SIG-M5 (cell line): ENCODE results near the gene PPP1R36.
"Not testable (repeated sequence)": the region's sequence is repeated elsewhere in the genome, so short reads cannot be mapped to it uniquely, and the experiment has no call there.

Experiments
- DNase-seq: peaks from one replicate; lab custom pipeline; 2025; lab: John Stamatoyannopoulos, UW

Gene PPP1R36, protein sequence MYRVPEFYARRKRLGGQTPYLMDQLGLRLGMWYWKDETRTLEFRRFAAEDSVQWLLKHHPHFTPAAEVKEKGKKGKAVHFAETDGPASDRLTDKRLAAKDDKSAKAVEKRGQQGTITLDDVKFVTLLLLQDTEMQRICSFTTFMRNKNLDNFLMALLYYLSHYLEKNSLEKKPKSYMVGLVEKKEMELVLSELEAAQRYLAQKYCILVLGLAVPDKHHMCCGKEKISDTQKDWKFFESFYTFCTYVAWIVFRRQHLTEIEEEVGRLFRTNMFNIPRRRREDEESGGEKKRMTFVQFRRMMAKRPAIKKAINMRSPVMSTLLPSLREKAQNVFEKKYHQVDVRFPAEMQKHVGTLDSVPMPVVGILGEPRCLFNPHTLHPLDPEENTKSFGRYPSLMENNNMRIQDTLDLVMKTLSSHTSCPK

DNA sequence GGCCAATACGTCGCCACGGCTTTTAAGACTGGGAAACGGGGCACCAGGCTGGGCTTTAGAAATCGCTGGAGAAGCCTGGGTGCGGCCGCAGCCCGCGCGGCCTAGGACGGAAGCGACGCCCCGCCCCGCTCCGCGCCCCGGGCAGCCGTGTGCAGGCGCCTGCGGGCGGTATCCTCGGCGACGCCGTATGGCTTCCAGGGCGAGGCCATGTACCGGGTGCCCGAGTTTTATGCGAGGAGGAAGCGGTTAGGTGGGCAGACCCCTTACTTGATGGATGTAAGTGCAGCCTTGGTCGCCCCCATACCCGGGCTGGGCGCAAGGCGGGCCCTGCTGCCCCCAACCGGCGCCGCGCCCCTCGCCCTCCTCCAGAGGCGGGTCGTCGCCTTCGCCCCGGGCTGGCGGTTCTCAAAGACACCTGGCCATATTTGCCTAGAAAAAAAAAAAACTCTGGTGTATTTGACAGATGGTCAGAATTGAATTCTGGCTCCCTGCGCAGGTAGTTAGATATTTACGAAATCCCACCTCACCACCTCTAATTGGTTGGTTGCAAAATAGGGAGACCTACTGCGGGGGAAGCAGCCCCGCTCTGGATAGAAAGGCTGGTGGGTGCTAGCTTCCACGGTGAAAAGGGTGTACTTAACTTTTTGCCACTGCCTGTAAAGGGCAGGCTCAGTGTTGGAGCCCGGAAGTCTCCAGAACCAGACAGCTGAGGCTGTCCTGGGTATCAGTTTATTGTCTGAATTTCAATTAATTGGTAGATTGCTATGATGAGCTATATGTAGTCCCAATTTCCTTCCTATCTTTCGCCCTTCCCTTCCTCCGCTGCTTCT lies at the start of gene PPP1R36:
Gene PPP1R36, plus strand, starts transcription at position 171 of the 830 bp plus-strand sequence. Its CDS starts 37 bp downstream, at position 208.
- no peak for DNase-seq

DNA sequence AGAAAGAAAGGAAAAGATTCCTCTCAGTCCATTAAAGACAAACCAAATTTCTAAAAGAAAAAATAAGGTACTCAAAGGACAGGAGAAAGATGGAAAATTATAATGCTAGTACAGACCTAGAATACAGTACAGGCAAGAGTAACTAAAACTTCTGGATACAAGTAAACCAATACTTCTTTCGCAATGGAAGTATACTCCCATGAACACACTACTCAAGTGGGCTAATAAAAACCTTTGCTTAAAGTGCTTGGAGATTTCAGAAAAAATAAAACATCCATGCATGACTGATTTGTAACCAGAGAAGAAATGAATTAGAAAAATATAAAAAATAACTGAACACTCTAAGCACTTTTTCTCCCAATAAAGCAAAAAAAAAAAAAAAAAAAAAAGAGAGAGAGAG lies 49.7 kb upstream of the PPP1R36 start:
- DNase-seq = no peak

DNA sequence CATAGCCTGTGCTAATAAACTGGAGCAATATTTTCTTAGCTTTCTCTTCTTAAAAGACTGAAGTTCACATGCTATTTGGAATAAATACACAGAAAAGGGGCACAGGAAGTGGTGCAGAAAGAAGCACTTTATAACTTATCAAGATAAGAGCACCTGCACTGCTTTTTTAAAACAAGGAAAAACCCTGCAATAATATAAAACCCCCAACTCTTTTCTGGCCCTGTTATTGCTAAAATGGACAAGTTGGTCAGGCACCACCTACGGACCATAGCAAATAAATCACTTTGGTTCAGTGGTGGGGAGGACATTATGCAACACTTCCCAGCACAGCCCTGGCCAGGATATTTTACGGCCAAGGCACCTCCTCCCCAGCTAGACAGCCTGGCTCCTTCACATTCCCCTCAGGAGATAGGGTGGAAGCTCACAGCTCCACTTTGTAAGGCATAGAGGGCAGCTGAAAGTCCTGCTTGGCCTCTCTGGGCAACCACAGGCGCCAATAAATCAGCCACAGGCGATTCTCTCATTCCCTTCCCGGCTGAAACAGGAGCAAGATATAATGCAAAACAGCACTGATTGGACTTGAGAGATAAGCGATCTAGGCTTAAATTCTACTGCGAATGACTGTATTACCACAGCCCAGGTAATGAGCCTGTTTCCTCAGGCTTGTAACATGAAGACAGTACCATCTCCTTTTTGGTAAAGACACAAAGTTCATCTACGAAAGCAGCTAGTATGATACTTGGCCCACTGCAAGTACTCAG lies 48.2 kb upstream of the PPP1R36 start:
- DNase-seq = no peak

DNA sequence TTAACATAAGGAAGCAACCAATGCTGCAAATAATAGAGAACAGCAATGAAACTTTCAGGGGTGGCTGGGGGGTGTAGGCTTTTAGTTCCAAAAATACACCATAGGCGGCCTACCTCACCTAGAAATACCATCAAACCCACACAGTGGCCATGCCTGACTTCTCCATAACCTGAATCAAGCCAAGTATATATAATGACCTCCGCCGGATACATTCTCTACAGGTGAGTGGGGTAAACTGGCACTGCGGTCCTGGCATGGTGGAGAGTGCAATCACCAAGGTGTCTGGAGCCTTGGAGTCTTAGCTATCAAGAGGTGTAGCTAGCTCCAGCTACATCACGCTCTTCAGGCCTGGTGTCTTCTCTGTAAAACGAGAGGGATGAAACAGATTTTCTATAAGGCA lies 47.3 kb upstream of the PPP1R36 start:
- DNase-seq = no peak

DNA sequence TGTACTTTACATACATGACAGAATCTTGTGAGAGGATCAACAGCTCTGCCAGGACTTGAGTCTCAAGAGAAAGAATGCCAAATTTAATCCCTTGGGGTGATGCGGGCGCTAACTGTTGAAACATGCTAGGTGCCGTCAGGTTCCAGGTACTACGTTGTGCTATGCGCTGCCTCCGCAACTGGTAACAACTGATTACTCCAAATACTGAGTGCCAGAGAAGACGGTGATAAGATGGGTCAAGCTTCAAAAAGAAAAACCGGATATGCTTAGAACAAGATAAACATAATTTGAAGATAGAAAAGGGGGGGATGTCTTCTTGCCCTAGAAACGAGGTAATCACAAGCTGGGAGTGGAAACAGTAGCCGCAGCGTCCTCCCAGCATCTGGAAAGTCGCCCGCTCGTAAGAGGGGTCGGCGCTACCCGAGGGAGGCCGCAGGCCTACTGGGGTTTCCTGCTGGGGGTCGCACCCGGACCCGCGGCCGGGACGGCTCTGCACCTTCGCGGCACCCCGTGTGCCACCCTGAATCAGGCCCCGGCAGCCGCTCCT lies 46.8 kb upstream of the PPP1R36 start:
- DNase-seq = no peak

DNA sequence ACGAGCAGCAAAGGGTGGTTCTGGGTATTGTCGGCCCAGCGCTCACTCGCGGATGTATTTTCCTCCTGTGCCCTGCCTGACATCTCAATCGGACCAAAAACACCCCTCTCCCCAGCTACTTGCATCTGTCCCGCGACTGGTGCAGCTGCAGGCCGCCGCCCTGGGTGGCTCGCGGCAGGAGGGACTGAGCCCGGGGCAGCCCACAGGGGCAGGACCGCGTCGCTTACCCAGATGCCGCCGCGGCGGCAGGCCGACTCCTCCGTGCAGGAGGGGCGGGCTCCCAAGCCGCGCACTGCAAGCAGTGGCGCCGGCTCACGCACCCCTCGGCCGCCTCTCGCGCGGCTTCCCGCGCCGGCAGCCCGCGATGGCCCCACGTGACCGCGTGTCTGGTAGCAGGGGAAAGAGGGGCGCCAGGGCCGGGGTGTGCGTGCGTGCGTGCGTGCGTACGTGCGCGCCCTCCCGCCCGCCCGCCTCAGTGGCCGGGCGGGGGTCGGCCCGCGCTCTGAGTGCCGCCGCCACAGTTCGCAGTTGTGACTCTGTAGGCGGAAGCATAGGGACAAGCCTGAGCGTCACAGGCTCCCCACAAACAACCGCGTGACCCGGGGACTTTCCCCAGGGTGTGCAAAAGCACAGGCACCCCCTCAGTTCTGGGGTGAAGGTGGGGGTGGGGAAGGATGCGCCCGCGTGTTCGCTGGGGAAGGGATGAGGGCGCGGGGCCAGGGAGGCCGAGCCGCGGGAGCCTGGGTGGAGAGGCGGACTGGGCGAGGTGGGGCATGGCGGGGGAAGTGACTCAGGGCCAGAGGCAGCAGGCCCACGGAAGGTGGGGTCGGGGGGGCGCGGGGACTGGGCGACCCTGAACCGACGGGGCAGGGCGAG lies 46.1 kb upstream of the PPP1R36 start, which contains the start of gene ZBTB25:
Gene ZBTB25, minus strand, starts transcription at position 405 of the 876 bp plus-strand sequence. CDS start 13,305 bp downstream, outside the sequence.
- DNase-seq = peak; percentile 4

DNA sequence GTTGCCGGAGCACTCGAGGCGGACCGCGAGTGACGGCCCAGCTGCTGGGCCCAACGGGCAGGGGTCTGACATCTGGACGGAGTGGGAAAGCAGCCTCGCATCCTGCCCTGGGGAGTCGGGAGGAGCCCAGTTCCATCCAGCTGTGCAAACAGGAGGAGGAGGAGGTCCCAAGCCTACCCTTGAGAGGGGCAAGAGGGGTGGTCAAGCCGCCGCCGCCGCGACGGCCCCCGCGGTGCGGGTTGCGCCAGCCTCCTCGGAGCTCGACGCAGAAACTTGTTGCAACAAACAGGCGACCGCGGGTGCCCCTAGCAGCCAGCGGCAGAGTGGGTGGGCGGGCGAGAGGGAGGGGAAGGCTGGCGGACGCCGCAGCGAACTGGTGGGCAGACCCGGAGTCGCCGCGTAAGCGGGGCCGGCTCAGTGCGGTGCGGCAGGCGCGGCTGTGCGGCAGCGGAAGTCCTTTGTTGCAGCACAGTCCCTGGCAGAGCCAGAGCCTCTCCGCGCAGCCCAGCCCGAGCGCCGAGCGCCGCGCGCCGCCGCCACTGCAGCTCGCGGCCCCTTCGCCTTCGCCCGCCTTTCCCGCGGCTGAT lies 45.4 kb upstream of the PPP1R36 start, which contains the start of gene ZBTB1:
Gene ZBTB1, plus strand, starts transcription at position 461 of the 587 bp plus-strand sequence. CDS start 16,735 bp downstream, outside the sequence.
- peak; percentile 39 for DNase-seq

DNA sequence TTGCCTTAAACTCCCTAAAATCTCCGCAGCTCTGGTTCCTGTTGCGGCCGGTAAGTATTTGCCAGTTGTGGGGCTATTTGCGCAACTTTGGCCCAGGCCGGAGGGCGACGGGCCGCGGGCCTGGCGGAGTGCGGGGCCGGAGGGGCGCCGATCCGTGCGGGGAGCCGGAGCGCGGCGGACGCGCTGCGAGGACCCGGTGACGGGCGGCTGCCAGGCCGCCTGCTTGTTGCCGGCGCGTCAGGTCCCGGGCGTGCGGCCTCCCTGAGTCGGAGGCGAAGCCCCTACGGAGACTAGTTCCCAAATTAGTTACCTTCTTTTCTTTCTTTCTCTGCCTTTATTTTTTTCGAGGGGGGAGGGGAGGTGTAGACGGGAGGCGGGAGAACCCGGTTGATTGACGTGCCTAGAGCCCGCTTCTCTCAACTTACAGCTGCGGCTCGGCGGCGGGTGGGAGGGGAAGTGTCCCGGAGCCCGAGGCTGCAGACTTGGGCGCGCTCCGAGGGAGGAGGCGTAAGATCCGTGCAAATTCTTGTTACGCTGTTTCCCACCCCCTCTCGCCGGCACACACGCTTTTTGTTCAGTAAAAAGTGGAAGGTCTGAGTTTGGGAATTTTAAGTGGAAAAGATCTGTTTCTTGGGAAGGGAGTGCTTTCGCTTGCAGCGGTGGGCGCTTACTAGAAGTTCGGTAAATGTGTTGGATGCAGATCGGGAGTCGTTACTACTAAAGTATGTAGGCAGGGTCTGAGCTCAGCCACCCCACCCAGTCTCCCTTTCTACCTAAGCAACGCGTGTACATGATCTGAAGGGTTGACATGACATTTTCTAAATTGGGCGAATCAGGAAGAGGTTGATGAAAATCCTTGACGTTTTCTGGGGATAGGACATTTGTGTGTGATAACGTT lies 44.6 kb upstream of the PPP1R36 start:
- DNase-seq = peak; percentile 41

DNA sequence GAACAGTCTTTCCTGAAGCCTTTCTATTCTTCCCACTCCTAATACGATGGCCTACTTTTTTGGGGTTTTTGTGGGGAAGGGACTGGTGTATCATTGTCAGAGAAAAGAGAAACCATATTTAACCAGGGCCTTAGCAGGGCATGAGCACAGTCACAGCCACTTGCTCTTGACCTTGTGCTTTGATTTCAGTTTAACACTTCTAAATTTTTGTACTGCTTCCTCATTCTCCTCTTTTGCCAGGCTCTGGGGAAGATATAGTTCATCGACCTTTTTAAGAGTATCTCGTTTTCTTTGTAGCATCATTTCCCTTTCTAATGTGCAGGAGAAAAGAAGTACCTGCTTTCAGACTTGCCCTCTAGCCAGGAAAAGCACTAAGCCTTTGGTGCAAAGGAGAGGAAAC lies 43.0 kb upstream of the PPP1R36 start:
- DNase-seq = no peak

DNA sequence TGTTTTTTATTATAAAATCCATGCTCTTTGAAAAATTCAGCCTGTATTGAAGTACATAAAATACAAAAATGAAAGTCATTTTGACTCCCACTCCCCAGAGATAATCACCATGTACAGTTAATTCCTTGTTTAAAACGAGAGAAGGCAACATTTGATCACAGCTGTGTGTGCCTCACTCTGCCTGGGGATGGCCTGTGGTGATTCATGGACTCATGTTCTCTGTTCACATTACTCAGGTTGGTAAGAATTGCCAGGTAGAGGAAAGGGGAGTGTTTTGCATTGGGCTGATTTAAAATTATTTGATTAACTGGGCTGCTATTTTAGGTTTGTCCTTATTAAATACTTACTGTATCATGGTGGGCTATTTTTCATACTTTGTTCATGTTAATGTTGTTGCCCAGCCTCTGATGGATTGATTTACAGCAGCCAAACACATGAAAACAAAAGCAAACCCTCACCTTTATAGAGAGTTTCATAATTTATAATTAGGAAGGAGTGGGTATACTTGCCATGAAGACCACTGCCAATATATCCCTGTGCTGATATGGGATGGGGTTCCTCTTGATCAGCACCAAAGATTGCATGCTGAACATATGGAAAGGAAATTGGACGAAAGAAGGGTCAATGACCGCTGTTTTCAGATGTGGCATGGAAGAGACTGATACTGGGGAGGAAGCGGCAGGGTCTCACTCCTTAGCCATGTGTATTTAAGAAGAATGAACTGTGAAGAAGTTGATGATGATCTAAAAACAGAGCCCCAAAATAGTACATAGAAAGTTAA lies 42.2 kb upstream of the PPP1R36 start:
- DNase-seq = no peak

DNA sequence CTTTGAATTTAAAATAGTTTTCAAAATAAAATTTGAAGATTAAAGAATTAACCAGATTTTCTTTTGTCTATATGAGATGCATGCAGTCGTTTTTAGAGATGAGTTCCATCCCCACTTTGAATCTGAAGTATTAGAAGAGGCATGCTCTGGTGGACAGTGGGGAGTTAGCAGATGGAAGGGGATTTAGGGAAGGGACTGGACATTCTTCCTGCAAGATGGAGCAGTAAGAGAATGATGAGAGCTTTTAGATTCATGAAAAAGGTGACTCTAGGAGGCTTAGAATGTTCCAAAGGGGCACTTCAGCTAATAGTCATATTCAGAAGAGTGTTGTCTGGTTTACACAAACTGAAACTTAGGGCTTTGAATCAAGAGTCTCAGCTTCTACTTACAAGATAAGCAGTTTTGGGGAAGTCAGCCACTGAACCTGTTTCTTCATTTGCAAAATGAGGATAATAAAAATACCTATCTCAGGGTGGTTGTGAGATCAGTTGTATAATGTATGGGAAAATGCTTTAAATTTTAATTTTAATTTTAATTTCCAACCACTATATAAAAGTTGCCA lies 41.5 kb upstream of the PPP1R36 start:
- no peak for DNase-seq

DNA sequence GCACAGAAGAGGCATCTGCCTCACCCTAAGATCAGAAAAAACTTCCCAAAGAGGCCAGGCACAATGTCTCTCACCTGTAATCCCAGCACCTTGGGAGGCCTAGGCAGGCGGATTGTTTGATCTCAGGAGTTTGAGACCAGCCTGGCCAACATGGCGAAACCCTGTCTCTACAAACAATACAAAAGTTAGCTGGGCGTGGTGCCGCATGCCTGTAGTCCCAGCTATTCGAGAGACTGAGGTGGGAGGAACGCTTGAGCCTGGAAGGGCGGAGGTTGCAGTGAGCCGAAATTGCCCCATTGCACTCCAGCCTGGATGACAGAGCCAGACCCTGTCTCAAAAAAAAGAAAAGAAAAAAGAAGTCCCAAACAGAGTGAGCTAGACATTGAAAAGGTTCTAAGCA lies 40.7 kb upstream of the PPP1R36 start:
- no peak for DNase-seq

DNA sequence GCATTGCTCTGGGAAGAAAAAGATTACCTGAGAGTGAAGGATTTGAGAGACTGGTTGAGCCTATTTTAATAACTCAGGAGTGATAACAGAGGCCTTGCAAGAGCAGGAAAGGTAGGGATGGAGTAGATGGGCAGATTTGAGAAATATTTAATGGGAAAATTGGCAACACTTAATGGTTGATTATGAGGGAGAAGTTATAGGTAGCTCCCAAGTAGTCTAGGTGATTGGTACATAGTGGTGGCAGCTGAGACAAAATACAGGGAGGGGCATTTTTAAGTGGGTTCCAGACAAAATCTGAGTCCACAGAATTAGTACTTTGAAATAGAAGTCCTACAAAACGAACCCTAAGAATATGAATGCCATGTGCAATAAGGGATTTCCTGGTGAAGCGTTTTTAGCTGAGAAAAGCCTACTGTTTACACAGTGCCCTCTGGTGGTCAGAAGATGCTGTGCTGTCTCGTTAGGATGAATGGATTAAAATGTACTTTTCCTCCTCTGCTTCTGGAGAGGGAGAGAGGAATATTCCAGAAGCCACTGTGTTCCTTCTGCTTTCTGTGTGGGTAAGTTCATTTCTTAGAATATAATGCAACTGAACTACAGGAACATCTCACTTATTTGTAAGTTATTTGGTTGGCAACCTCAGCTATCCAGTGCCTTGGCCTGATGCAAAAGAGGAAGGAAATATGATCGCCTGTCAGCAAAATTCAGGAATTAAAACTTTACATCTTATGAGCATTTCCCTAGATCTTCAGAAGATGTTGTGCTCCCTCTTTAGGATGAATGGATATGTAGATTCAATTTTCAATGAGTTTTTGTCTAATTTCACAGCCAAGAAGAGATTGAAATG lies 38.7 kb upstream of the PPP1R36 start:
- no peak for DNase-seq

DNA sequence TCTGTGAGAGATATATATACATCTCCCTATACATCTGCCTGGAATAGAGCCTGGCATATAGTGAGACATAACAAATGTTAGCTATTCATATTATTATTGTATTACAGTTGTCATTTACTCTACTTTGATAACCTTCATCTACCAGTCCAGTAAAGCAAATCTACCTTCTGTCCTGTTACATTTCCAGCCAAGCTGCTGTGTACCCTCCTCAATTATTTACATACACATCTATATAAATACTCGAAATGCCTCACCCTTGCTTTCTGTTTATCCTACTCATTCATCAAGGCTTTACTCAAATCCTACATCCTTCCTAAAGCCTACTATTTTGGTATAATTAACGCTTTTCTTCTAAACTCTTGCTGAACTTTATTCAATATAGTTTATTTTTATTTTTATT lies 36.5 kb upstream of the PPP1R36 start:
- DNase-seq = no peak

DNA sequence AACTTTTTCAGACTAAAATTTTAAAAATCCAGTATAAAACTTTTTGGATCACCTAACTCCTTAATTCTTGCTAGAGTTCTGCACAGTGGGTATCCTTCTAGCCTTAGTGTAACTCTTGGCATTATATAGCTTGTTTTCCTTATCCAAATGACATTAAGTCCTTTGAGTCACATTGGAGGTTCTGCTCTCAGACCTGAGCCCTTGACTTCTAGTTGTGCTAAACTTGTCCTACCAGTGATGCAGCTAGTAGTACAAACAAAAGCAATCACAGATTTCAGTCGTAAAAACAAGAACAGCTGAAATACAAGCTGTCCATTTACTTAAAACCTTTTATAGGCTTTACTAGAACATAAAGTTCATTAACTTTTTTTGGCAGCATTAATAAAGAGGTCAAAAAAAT lies 34.7 kb upstream of the PPP1R36 start:
- DNase-seq = no peak

DNA sequence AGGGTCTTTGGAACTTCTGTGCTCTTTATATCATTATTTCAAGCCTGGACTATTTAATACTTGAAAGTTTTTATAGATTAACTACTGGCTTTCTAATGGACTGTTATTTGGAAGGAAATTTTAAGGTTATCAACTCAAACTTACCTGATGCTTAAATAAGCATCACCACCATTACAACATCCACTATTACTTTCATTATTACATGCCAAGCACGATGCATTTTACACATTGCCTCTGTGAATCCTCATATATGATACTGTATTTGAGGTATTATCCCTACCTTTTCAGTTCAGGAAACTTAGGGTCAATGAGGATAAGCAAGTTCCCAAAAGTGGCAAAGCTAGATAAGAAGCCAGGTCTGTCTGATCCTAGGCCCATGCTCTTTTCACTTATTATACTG lies 32.8 kb upstream of the PPP1R36 start:
- DNase-seq = no peak

DNA sequence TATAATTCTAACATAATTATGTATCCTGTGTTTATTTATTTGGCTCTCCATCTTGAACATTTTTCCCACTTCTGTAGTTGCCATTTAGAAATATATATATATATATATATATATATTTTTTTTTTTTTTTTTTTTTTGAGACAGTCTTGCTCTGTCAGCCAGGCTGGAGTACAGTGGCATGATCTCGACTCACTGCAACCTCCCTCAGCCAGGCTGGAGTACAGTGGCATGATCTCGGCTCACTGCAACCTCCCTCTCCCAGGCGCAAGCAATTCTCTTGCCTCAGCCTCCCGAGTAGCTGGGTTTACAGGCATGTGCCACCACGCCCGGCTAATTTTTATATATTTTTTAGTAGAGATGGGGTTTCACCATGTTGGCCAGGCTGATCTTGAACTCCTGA lies 32.1 kb upstream of the PPP1R36 start:
- DNase-seq = not testable (repeated sequence)
